ENCODE measurements around the gene LHFPL3.
A peak's percentile ranks its signal among the peaks of the same experiment; 100 is the strongest.

Gene LHFPL3

GRCh38 chr7:104814126-104814525, 485.7 kb downstream of the LHFPL3 start:
- no peak for DNase-seq (ENCODE audit: extremely low read depth, low read depth)
- TF ChIP-seq, protein P1, sequence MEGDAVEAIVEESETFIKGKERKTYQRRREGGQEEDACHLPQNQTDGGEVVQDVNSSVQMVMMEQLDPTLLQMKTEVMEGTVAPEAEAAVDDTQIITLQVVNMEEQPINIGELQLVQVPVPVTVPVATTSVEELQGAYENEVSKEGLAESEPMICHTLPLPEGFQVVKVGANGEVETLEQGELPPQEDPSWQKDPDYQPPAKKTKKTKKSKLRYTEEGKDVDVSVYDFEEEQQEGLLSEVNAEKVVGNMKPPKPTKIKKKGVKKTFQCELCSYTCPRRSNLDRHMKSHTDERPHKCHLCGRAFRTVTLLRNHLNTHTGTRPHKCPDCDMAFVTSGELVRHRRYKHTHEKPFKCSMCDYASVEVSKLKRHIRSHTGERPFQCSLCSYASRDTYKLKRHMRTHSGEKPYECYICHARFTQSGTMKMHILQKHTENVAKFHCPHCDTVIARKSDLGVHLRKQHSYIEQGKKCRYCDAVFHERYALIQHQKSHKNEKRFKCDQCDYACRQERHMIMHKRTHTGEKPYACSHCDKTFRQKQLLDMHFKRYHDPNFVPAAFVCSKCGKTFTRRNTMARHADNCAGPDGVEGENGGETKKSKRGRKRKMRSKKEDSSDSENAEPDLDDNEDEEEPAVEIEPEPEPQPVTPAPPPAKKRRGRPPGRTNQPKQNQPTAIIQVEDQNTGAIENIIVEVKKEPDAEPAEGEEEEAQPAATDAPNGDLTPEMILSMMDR (IDR thresholded peaks at IDR 0.05; ENCODE audit: low read depth, low read length) = no peak

- no peak for DNase-seq (ENCODE audit: extremely low read depth, low read depth)
- TF ChIP-seq, protein P1 (IDR thresholded peaks at IDR 0.05; ENCODE audit: low read depth, low read length) = no peak
Observed at GRCh38 chr7:104814671-104815400, 486.4 kb downstream of the LHFPL3 start.

DNA sequence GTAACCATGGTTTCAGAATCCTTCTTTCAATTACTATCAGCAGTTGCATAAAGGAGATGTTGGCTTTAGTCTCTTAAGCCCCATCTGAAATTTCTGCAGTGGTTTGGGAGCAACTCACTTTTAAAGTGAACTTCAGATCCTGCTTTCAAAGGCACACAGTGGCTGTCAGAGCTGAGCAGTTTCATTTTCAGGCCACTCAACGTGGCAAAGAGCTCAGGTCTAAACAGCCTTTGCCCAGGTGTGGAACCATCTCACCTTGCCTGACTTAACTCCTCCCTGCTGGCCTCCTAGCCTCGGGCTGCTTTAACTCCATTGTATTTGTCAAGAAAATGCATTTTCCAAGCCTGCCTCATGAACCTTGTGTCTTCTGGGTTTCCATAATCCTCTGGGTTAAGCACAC, 488.1 kb downstream of the LHFPL3 start:
- TF ChIP-seq, protein P1 (IDR thresholded peaks at IDR 0.05; ENCODE audit: low read depth, low read length) = no peak
- no peak for DNase-seq (ENCODE audit: extremely low read depth, low read depth)

- TF ChIP-seq, protein P1 (IDR thresholded peaks at IDR 0.05; ENCODE audit: low read depth, low read length) = no peak
- peak; percentile 25 for DNase-seq (ENCODE audit: extremely low read depth, low read depth)
Observed at GRCh38 chr7:104818961-104819880, 490.8 kb downstream of the LHFPL3 start.

GRCh38 chr7:104820836-104821535, 492.6 kb downstream of the LHFPL3 start:
- TF ChIP-seq, protein P1 (IDR thresholded peaks at IDR 0.05; ENCODE audit: low read depth, low read length) = no peak
- no peak for DNase-seq (ENCODE audit: extremely low read depth, low read depth)

GRCh38 chr7:104823177-104823576, 494.8 kb downstream of the LHFPL3 start:
- TF ChIP-seq, protein P1 (IDR thresholded peaks at IDR 0.05; ENCODE audit: low read depth, low read length) = no peak
- DNase-seq (ENCODE audit: extremely low read depth, low read depth) = no peak

All from AG09319 (cell line).